ENCODE results near the gene ADAM15.

GRCh38 chr1:155008015-155008941 is 42.8 kb upstream of the ADAM15 start:
- TF ChIP-seq CTCF (IDR thresholded peaks at IDR 0.05) (no peak), EP300 (IDR thresholded peaks at IDR 0.05) (no peak), POLR2A (IDR thresholded peaks at IDR 0.05; ENCODE audit: low read depth) (no peak)

Measured in esophagus muscularis mucosa (tissue), 4 donors.